SU-DHL-6 (cell line): ENCODE data around the gene ATG101.

Experiments used
- H2AFZ ChIP-seq: fragments of 200-600 bp; sonication (generic); 2 replicates; pipeline ENCODE4 v1.6.1; 2014; ENCODE audit warnings: low read depth, mild to moderate bottlenecking, moderate library complexity, mixed read lengths, antibody characterized with exemption, low read length; ENCODE audit not compliant: severe bottlenecking
- H3F3A ChIP-seq: fragments of 200-600 bp; shearing (Covaris generic); 2 replicates; pipeline ENCODE4 v1.6.0; 2016; ENCODE audit warnings: antibody characterized with exemption, mild to moderate bottlenecking; ENCODE audit not compliant: insufficient read depth
- H3K27ac ChIP-seq: fragments of 200-600 bp; sonication (generic); 2 replicates; pipeline ENCODE4 v1.5.1; 2016; ENCODE audit warnings: low read depth, mild to moderate bottlenecking, low read length, moderate library complexity, mixed read lengths
- H3K27me3 ChIP-seq: fragments of 200-600 bp; sonication (generic), shearing (Covaris generic); 2 replicates; pipeline ENCODE4 v1.6.0; 2014; ENCODE audit warnings: mild to moderate bottlenecking, low read length
- H3K36me3 ChIP-seq: fragments of 200-600 bp; sonication (generic); 2 replicates; pipeline ENCODE4 v1.6.1; 2014; ENCODE audit warnings: mild to moderate bottlenecking, low read length, mixed read lengths
- H3K4me2 ChIP-seq: fragments of 300-600, 200-600 bp; shearing (Covaris generic), sonication (generic); 2 replicates; pipeline ENCODE4 v1.6.0; 2014; ENCODE audit warnings: low read length, low read depth, mild to moderate bottlenecking; ENCODE audit not compliant: poor library complexity, severe bottlenecking
- H3K4me3 ChIP-seq: fragments of 200-600 bp; sonication (generic); 2 replicates; pipeline ENCODE4 v1.5.1; 2014; ENCODE audit warnings: antibody characterized with exemption, low read length, mild to moderate bottlenecking, mixed read lengths; ENCODE audit not compliant: insufficient read depth, poor library complexity, severe bottlenecking
- H3K79me2 ChIP-seq: fragments of 200-600 bp; sonication (generic); 2 replicates; pipeline ENCODE4 v1.6.1; 2014; ENCODE audit warnings: mild to moderate bottlenecking, low read length, moderate library complexity; ENCODE audit not compliant: insufficient read depth
- H3K9ac ChIP-seq: fragments of 200-600 bp; sonication (generic); 2 replicates; pipeline ENCODE4 v1.7.0; 2014; ENCODE audit warnings: mild to moderate bottlenecking, low read length
- H3K9me2 ChIP-seq: fragments of 200-600 bp; sonication (generic); replicated peaks from 2 replicates; pipeline ENCODE4 v1.6.1; 2014; ENCODE audit warnings: low read length; ENCODE audit not compliant: insufficient read depth
- H3K9me3 ChIP-seq: fragments of 200-600 bp; sonication (generic); 2 replicates; pipeline ENCODE4 v1.6.1; 2014; ENCODE audit warnings: low read length, mixed read lengths; ENCODE audit not compliant: insufficient read depth
- H4K20me1 ChIP-seq: fragments of 200-600 bp; sonication (generic); 2 replicates; pipeline ENCODE4 v1.6.1; 2014; ENCODE audit warnings: low read depth, mild to moderate bottlenecking, antibody characterized with exemption, low read length, moderate library complexity, mixed read lengths
- EZH2phosphoT487 ChIP-seq: fragments of 200-600 bp; sonication (generic), shearing (Covaris generic); conservative IDR thresholded peaks from 2 replicates; pipeline ENCODE4 v1.6.1; 2018; ENCODE audit warnings: mild to moderate bottlenecking, antibody characterized with exemption, low read length, moderate library complexity, mixed read lengths
- TF ChIP-seq, protein P1 (sequence below): fragments of 200-600 bp; sonication (generic); IDR thresholded peaks from one replicate; pipeline ENCODE4 v1.5.1; 2017; ENCODE audit warnings: antibody characterized with exemption, mild to moderate bottlenecking, low read length, moderate library complexity; ENCODE audit not compliant: insufficient read depth, poor library complexity, severe bottlenecking

Gene ATG101

DNA sequence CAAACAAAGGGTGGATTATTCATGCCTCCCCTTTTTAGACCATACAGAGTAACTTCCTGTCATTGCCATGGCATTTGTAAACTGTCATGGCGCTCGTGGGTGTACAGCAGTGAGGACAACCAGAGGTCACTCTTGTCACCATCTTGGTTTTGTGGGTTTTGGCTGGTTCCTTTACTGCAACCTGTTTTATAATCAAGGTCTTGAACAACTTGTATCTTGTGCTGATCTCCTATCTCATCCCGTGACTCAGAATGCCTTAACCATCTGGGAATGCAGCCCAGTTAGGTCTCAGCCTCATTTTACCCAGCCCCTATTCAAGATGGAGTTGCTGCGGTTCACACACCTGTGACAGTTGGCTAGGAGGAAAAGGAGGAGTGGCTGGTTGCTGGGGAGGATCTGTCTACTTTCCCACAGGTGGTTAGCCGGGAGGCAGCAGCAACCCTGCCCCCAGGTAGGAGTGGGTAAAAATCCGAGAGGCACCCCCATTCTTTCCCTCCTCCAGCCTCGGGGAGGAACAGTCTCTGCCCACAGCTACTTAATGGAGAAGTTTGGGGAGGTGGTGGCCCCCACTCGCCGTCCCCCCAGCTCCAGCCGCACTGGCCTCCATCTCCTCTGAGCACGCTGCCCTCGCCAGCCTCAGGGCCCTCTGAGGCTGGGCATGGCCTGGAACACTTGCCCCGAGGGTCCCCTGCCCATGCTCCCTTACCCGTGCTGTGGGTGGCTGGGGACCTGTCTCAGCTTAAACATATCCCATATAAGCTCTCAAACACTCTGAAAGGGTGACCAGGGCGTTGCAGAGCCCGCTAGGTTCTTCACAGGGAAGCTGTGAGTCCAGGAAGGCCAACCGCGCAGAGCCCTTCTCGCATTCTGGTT is 51.4 kb downstream of the ATG101 start:
- Histone ChIP-seq H3K9ac (no peak overlapping the region), H4K20me1 (no peaks in the 10 kb centered on the region), H3K79me2 (no peaks in the 10 kb centered on the region), H3K4me3 (no peak overlapping the region), H3K9me3 (no peaks in the 10 kb centered on the region), H3K9me2 (no peaks in the 10 kb centered on the region), H2AFZ (no peak overlapping the region), H3F3A (peaks cover 10% of the 10 kb centered on the region), H3K27me3 (no peaks in the 10 kb centered on the region), H3K4me2 (no peak overlapping the region), H3K27ac (no peak overlapping the region), H3K36me3 (no peaks in the 10 kb centered on the region)
- TF ChIP-seq, protein P1, sequence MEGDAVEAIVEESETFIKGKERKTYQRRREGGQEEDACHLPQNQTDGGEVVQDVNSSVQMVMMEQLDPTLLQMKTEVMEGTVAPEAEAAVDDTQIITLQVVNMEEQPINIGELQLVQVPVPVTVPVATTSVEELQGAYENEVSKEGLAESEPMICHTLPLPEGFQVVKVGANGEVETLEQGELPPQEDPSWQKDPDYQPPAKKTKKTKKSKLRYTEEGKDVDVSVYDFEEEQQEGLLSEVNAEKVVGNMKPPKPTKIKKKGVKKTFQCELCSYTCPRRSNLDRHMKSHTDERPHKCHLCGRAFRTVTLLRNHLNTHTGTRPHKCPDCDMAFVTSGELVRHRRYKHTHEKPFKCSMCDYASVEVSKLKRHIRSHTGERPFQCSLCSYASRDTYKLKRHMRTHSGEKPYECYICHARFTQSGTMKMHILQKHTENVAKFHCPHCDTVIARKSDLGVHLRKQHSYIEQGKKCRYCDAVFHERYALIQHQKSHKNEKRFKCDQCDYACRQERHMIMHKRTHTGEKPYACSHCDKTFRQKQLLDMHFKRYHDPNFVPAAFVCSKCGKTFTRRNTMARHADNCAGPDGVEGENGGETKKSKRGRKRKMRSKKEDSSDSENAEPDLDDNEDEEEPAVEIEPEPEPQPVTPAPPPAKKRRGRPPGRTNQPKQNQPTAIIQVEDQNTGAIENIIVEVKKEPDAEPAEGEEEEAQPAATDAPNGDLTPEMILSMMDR, result no peak
- TF ChIP-seq EZH2phosphoT487, result no peak

DNA sequence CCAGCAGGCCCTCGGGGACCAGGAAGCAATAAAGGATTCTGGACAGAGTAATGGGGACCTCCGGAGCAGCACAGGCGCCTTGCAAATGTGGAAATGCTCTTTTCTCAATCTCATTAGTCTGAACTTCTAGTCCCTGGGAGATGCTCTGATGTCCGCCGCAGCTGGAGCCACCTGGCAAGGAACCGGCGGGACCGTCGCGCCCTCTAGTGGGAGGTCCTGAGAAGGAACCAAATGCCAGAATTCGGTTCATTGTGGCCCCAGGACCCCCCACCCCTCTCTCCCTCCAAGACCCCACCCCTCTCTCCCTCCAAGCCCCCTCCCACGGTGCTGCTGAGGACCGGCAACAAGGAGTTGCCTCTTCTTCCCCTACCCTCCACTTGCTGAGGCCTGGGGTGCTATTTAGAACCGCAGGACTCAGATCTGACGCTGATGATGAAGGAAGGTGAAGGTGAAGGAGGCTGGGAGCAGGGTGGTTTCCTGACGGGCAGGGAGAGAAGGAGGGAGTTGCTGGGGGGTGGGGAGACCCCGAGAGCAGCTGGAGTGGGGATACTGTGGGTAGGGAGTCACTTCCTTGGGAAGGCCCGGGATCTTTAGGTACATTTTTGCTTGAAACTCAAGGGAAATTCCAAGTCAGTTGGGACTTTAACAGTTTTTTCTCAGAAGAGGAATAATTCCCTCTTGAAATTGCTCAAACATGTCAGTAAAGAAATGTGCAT is 52.2 kb downstream of the ATG101 start:
- Histone ChIP-seq H3F3A (peaks cover 7% of the 10 kb centered on the region), H3K9me2 (no peaks in the 10 kb centered on the region), H3K4me3 (no peak overlapping the region), H2AFZ (no peak overlapping the region), H3K4me2 (no peak overlapping the region), H3K27ac (no peak overlapping the region), H3K9me3 (no peaks in the 10 kb centered on the region), H3K27me3 (no peaks in the 10 kb centered on the region), H4K20me1 (no peaks in the 10 kb centered on the region), H3K36me3 (no peaks in the 10 kb centered on the region), H3K79me2 (no peaks in the 10 kb centered on the region), H3K9ac (no peak overlapping the region)
- TF ChIP-seq, protein P1, result peak; percentile 83
- no peak for TF ChIP-seq EZH2phosphoT487

DNA sequence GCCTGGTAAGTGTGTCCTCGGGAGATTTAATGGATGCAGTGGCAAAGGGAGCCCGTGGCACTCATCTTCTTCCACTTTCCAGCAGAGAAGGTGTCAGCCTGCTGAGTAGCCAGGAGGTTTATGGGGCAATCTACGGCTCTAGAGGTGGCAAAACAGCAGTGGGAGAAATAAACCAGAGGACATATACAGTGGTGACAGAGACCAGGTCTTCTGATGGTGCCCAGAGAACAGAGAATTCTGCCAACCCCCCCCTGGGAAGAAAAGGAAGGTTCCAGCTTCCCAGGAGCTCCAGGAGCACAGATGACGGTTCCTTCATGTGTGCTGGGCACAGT is 52.7 kb downstream of the ATG101 start:
- Histone ChIP-seq H3K79me2 (no peaks in the 10 kb centered on the region), H3K27me3 (no peaks in the 10 kb centered on the region), H3K4me3 (no peak overlapping the region), H3K4me2 (no peak overlapping the region), H3K27ac (no peak overlapping the region), H2AFZ (no peak overlapping the region), H4K20me1 (no peaks in the 10 kb centered on the region), H3K9ac (no peak overlapping the region), H3K36me3 (no peaks in the 10 kb centered on the region), H3K9me2 (no peaks in the 10 kb centered on the region), H3F3A (peaks cover 5% of the 10 kb centered on the region), H3K9me3 (no peaks in the 10 kb centered on the region)
- TF ChIP-seq, protein P1, result no peak
- TF ChIP-seq EZH2phosphoT487, result no peak
